Activated T-cell treated with anti-CD3 and anti-CD28 coated beads for 4 hours (primary cell): ENCODE results near the gene UBA6.
"Not testable (repeated sequence)": the region's sequence is repeated elsewhere in the genome, so short reads cannot be mapped to it uniquely, and the experiment has no call there.

Experiments
- DNase-seq: peaks from one replicate; pipeline ENCODE4 v3.0.0-alpha.2; 2020

The UBA6 gene

GRCh38 chr4:67713529-67714247 is 12.7 kb upstream of the UBA6 start:
- DNase-seq: no peak

- no peak for DNase-seq
These were observed 11.9 kb upstream of the UBA6 start for GRCh38 chr4:67712650-67713528.

- no peak for DNase-seq
These were observed 11.2 kb upstream of the UBA6 start for GRCh38 chr4:67712000-67712625.

GRCh38 chr4:67706682-67707081 is 5.7 kb upstream of the UBA6 start:
- DNase-seq: not testable (repeated sequence)

GRCh38 chr4:67704843-67705242 is 3.9 kb upstream of the UBA6 start:
- DNase-seq: no peak

GRCh38 chr4:67702166-67702565 is 1.2 kb upstream of the UBA6 start:
- DNase-seq: no peak

- no peak for DNase-seq
These were observed 529 bp upstream of the UBA6 start for GRCh38 chr4:67701517-67701850.

GRCh38 chr4:67700116-67700737 is 728 bp downstream of the UBA6 start:
- DNase-seq: no peak

GRCh38 chr4:67699603-67700002 is 1.4 kb downstream of the UBA6 start:
- no peak for DNase-seq

- no peak for DNase-seq
These were observed 2.9 kb downstream of the UBA6 start for GRCh38 chr4:67697860-67698687.

GRCh38 chr4:67696061-67696460 is 4.9 kb downstream of the UBA6 start:
- no peak for DNase-seq

- no peak for DNase-seq
These were observed 6.3 kb downstream of the UBA6 start for GRCh38 chr4:67694662-67695061.

GRCh38 chr4:67691328-67691727 is 9.6 kb downstream of the UBA6 start:
- DNase-seq: no peak

GRCh38 chr4:67687636-67688035 is 13.3 kb downstream of the UBA6 start:
- DNase-seq: no peak

GRCh38 chr4:67685532-67685859 is 15.5 kb downstream of the UBA6 start:
- DNase-seq: no peak

GRCh38 chr4:67684839-67685531 is 16.0 kb downstream of the UBA6 start:
- DNase-seq: no peak

- no peak for DNase-seq
These were observed 18.7 kb downstream of the UBA6 start for GRCh38 chr4:67682266-67682665.

GRCh38 chr4:67680581-67681222 is 20.3 kb downstream of the UBA6 start:
- DNase-seq: no peak

GRCh38 chr4:67678612-67679011 is 22.3 kb downstream of the UBA6 start:
- DNase-seq: no peak

GRCh38 chr4:67674098-67674497 is 26.9 kb downstream of the UBA6 start:
- DNase-seq: no peak

- DNase-seq: no peak
These were observed 32.6 kb downstream of the UBA6 start for GRCh38 chr4:67668315-67668714.

- no peak for DNase-seq
These were observed 40.5 kb downstream of the UBA6 start for GRCh38 chr4:67660418-67660817.
